Urothelium cell line (cell line): ENCODE results near the gene DGKG.
A peak's percentile ranks its signal among the peaks of the same experiment; 100 is the strongest.

Source experiments
- DNase-seq: peaks from one replicate; pipeline ENCODE4 v3.0.0; 2011; ENCODE audit warnings: low spot score, mixed read lengths
- FAIRE-seq: peaks from 2 replicates; lab custom pipeline; 2011; peaks lifted over from hg19 to GRCh38; lab: Jason Lieb, UNC

The DGKG gene

DNA sequence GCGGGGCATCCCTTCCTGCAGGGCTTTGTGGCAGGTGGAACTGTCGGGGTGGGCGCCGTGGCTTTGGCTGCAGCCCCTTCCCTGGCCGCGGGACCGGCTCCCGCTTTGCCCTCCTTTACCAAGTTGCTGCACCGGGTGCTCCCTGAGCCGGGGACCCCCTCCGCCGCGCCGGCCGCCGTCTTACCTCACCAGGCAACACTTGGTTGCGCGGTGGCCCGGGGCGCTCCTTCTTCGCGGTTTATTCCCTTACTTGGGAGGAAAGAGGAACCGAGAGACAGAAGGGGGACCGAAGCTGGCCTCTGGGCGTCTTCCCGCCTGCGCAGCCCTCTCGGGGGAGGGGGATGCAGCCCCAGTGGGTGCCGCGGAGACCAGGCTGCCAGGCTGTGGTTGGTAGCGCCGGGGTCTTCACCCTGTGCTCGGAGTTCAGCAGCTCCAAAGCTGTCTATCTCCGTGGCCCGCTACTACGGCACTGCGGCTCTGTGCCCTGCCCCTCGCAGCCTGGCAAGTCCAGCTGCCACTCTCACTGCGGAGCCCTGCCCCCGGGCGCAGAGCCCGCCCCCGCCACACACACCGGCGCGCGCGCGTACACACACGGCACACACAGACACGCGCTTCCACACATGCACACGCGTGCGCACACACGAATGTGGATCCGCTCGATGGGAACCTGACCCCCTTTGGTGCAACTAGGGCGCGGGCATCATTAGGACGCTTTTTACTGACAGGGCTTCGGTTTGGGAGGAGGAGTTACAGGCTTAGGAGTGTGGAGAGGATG, at the start of gene DGKG:
Gene DGKG, minus strand, starts transcription at position 473 of the 775 bp plus-strand sequence. CDS start 41,775 bp downstream, outside the sequence.
- FAIRE-seq (peak; percentile 79), DNase-seq (peak; percentile 87)

DNA sequence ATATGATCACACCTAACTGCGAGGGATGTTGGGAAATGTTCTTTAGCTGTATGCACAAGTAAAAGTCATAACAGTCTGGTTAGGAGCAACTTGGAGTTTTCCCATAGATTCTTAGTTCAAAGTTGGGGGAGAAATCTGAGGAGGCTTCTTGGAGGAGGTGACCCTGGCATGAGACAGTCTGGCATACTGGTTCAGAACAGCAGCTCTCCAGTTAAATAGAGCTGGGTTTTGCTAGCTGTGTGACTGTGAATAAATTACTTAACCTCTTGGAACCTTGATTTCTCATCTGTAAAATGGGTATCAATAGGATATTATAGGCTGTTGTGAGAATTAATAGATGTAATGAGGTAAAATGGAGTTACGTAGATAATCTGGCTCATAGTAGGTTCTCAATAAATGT, 49.1 kb upstream of the DGKG start:
- FAIRE-seq (no peak), DNase-seq (no peak)

DNA sequence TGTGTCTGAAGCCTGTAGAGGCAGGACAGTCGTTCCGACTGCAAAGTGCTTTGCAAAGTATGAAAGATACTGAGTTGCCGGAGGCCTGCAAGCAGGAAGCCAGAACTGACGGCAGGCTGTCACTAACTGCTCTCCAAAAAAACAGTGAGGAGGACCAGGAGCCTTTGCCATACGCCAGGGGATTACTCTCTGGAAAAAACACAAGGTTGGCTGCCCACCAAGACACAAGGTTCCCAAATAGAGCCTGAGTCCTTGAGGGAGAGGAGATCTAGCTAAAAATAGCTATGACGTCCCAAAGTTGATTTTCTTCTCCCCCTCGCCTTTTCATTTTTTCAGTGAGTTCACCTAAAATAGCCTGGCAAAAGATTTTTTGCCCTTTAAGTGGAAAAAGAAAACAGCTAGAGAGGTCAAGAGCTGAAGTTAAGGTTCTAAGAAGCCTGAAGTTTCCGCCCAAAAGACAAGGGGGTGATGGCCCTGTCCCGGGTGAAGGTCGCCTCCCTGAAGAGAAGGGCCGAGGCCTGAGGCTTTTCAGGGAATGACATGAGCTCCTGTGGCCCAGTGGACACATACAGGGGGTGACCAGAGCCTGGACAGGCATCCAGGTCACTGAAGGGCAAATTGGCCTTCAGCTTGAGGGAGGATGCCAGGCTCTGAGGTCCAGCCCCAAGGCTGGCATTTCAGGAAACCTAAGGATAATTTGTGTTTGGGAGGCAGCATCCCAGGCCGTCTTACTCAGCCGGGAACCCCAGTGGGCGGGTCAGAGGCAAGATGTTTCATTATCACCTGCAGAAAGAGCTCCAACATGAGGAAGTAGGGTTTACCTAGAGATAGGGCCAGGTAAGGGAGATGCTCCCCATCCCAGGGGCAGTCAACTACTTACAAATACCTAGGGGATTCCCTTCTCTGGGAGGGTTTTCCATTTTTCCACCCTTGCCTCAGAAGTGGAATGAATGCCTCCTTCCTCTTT, 44.9 kb upstream of the DGKG start:
- FAIRE-seq: no peak
- no peak for DNase-seq

DNA sequence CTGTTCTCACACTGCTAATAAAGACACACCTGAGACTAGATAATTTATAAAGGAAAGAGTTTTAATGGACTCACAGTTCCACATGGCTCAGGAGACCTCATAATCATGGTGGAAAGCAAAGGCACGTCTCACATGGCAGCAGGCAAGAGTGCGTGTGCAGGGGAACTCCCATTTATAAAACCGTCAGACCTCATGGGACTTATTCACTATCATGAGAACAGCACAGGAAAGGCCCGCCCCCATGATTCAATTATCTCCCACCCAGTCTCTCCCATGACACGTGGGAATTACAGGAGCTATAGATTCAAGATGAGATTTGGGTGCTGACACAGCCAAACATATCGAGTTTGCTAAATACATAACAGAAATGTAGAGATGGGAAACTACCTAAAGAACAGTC, 39.5 kb upstream of the DGKG start:
- no peak for FAIRE-seq
- DNase-seq: no peak

DNA sequence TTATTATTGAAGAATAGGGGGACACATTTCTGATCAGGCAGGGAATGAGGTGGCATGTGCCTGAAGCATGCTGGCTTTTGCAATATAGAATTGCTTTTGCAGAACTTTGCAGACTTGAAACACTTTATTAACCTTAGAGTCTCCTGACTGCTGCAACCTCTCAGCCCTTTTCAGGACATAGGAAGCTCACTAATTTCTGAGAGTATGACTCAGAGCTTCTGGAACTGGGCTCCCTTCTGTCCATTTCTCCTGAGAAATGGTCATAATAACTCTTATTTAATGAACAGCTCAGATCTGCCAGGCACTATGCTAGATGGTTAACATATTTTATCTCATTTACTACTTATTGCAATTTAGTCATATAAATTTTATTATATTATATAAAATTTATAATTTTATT, 38.6 kb upstream of the DGKG start:
- FAIRE-seq (no peak), DNase-seq (no peak)

DNA sequence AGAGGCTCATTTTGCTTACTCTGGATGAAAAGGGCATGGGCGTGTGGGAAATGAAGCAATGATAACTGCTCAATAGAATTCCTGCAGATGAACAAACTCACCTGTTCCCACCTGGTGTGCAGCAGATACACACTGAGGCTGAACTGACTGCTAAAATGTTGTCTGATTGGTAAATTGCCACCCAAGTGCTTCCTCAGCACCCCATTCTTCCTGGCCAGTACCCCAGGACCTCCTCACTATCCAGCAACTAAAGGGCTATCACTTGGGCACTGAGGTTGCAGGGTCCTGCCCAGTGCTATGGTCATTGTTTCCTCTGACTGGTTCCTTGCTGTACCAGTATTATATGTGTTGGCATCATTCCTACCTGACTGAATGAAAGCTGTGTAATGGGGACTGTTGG, 38.0 kb upstream of the DGKG start:
- no peak for FAIRE-seq

DNA sequence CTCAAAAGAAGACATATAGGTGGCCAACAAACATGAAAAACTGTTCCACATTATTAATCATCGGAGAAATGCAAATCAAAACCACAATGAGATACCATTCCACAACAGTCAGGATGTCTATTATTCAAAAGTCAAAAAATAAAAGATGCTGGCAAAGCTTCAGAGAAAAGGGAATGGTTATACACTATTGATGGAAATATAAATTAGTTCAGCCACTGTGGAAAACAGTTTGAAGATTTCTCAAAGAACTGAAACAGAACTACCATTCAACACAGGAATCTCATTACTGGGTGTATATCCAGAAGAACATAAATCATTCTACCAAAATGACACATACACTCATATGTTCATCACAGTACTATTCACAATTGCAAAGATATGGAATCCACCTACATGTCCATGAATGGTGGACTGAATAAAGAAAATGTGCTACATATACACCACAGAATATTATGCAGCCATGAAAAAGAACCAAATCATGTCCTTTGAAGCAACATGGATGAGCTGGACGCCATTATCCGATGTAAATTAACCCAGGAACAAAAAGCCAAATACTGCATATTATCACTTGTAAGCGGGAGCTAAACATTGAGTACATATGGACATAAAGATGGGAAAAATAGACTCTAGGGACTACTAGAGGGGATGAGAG, 32.7 kb upstream of the DGKG start:
- no peak for DNase-seq
- no peak for FAIRE-seq

More for the DNA sequence above, 38.0 kb upstream of the DGKG start:
- DNase-seq: no peak

DNA sequence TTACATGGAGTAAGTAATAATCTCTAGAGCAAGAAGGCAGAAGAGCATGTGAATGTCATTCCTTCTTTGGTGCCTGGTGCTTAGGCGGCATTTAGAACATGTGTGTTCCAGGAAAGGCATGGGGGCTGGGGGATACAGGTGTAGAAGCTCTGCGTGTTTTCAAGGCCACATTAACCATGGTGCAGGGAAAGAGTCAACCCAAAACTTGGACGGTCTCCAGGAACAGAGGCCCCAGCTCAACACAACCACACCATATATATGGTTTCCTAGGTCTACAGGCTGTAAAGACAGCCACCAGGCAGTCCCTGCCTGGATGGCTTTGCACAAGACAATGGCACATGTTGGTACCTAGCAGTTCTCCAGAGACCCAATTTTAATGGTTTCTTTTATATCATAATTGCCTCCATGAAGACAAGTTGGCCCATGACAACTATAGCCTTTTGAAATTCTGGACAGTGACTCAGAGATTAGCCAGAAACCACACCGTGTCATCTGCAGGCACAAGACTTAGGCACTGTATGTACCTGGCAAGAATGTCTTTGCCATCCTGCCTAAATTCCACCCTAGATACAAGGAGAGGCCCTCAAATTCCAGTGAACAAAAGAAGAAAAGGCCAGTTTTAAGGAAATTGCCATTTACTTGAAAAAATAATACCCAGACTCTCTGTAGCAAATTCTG, 25.0 kb upstream of the DGKG start:
- DNase-seq (no peak), FAIRE-seq (no peak)

DNA sequence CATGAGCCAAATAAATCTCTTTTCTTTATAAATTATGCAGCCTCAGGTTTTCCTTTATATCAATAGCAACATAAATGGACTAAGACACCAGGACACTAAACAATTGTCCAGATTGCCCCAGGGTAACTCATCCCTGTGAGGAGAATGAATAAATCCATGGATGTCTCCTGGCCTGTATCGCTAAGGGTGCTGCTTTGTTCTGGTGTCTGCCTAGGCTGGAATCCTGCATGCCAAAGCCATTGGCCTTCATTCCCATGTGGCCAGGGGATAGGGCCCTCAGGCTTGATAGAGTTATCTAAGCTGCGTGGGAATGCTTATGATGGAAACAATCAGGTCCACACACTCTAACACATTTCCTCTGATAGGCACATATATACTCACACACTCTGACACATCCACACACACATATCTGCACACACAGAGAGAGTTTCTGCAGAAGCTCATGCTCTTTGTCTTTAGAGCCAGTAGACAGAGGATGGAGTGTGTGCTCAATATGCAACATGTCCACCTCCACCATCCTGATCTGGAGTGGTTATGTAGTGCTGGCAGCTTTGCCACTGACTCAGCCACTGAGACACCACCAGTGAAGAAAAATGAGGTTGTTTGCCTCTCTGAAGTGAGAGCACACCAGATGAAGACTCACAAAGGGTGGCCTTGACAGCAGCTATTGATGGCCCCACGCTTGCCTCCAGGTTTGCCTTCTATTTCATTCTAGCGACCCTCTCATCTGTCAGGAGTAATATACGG, 24.0 kb upstream of the DGKG start:
- FAIRE-seq: peak; percentile 27

DNA sequence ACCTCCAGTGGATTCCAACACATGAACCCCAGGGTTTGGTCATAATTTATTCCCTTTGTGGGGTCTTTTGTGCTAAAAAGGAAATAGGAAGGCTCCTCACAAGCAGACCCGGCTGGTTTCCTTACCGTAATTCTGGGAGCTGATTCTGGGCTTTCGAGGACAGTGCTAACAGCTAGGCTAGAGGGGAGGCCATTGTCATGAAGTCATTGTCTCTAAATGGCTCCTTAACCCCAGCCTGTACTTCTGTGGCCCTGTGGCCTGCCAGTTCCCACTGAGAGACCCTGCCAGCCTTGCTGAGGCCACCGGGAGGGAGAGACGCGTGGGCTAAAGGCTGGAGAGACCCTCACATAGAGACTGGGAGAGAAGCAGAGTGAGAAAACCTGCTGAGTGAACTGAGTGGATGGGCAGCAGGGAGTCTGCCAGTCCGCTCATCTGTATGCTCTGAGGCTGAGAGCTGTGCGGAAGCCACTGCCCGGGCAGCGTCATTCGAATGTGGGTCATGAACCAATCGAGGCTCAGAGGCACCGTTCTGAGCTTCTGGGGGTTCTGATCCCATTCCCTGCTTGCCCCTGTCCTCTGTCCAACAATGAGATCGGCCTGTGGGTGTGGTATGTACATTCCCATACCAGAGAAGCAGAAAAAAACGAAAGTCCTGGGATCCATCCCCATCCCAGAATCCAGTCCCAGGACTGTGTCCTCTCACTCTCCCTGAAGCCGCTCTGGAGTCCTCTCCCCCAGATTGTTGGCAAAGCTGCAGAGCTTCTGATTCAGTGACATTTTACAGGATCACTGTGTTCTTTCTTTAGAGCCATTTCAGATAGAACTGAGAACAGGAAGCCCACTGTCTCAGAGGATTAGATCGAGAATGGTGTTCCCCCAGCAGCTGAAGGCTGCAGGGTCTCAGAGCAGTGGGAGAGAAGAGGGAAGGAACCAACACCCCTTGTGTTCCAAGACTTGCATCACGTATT, 21.3 kb upstream of the DGKG start:
- DNase-seq (no peak), FAIRE-seq (no peak)

More for the DNA sequence above, 24.0 kb upstream of the DGKG start:
- DNase-seq: no peak

DNA sequence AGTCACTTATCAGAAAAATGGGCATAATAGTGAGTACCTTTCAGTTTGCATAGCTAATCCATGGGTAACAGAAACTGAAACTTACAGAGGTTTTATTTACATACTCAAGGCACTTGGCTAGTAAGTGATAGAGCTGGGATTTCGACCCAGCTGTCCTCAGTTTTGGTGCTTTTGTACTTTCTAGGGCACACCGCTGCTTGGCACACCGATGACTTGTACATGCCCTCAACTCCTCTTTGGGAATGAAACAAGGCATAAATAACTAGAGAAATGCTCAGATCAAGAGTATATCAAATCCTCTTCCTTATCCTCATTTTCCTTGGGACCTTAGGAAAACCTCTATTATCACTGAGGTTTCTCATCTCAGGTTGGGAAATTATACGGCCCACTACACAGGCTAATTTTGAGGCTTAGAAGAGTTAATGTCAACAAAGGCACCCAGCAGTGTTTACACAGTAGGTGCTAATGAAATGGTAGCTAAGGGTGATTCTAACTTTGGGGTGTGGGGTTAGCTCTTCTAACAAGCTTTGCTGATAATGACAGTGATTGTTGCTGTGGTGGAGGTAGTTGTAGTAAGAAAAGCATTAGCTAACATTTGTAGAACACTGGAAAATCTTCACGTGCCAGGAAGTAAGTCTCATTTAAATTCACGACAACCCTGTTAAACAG, 20.3 kb upstream of the DGKG start:
- FAIRE-seq (no peak), DNase-seq (no peak)

DNA sequence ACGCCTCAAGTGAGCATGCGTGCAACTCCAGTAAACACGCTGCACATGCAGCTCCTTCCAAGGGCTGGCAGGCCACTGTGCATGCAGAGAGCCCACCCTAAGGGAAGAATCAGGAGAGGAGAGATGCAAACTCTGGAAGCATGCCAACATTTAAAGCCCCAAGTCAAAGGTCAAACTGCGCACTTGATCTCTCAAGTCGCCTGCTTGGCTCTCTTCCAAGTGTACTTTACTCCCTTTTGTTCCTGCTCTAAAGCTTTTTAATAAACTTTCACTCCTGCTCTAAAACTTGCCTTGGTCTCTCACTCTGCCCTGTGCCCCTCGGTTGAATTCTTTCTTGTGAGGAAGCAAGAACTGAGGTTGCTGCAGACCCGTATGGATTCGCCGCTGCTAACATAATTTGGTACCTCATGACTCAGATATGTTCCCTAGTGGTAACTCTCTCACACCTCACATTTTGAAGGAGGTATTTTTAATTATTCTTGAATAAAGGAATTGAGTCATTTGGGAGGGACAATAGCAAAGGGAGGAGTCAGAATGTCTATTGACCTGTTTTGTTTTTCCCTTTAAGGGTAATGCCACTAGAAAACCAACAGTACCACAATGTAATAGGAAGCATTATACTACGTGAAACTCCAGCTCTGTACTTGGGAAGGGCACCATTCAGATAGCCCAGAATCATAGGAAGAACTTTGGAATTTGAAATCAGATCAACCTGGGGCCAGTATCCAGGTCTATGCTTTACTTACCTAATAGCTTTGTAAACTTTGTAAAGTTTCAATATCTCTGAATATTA, 19.6 kb upstream of the DGKG start:
- FAIRE-seq: no peak
- no peak for DNase-seq

DNA sequence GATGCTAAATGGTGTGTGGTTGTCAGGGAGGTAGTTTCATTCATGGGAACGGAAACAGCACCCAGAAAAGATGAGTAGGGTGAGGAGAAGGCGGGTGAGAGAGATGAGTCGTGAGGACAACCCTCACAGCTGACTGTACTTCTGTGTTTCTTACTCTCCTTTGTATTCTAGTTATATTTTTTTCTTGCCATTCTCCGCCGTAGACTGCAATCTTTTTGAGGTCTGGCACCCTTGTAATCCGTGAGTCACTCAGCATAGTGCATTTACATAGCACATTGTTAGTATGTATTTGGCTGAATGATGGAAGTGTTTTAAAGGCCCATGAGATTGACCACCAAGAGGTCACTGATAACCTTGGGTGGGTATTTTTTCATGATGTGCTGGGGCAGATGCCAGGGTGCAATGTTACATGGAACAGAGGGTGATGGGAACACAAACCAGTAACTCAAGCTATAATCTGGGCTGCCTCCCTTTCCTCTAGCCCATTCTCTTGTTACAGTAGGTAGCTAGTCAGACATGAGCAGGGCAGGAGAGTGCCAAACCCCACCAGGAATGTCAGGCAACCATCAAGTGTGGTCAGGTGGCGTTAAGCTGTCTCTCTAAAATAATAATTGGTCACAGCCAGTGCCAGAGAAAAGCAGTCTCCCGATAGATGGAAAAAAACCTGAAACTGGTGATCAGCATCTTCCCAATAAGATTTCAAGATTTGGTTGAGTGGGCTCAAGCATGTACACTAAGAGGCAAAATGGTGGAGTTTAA, 18.8 kb upstream of the DGKG start:
- FAIRE-seq (no peak), DNase-seq (no peak)

DNA sequence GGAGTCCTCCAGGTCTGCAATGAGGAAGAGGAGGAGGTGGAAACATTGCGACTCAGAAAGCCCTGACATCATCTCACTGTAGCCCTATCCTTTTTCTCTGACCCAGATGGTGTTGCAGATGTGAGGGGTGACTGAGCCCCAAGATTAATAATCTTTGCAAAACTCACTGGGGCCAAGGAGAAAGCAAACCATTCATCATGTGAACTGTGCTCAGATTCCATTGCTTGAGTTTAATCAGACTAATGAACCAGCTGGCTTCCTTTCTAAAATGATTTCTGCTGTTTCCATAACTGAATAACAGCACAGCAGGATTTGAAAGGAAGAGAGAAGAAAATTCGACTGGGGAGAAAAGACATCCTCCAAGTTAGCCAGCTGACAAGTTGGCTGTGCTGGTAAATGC, 13.4 kb upstream of the DGKG start:
- FAIRE-seq (no peak), DNase-seq (no peak)

DNA sequence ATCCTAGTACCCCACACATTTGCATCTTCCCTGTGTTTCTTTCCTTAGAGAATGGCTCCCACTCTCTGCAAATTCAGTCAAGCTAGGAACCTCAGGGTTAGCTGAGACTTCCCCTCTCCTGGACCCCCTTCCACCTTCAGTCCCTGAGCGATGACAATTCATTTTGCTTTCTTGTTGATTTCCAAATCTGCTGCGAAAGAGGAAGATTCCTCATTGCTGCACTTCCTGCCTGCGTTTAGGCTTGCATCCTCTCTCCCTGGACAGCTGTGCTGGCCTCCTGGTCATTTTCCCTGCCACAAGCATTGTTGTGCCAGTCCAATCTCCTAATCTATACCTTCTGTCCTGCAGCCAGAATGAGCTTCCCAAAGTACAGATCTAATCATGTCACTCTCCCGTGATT, 12.3 kb upstream of the DGKG start:
- no peak for FAIRE-seq
- DNase-seq: no peak

DNA sequence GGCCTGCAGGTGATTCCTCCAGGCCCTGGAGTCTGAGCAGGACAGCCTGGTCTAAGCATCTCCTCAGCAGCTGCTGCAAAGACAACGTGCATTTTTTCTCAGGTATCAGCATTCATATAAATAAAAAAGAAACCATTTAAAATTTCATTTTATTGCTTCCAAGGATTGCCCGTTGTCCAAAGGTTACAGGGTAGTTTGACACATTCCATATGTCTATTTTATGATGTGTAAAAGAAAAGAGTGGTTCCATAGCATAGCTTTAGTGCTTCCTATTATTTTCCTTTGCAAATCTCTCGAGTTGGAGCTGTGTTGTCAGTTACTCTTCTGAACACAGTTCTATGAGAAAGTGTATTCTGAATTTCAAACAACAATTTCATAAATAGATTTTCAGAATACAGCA, 7.2 kb upstream of the DGKG start:
- FAIRE-seq (no peak), DNase-seq (no peak)

DNA sequence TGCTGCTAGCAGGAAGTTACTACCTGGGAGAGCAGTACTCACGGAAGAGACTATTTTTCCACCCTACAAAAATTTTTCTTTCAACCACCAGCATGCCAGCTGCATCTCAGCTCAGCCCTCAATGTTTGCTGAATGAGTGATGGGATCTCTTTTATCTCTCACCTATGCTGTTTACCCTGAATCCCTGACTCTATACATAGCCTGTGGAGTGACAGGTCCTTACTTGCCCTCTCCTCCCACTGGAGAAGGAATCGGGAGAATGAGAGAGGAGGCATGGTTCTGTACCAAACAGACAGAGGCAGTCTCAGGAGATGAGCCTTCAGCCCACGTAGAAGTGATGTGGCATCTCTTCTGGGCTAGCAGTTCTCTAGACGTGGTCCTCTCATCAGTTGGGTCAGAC, 6.7 kb upstream of the DGKG start:
- no peak for FAIRE-seq
- DNase-seq: no peak
